Cardiac ventricle fibroblast (primary cell): ENCODE results near the gene APLNR. TPM values are rescaled to one million over a fixed set of nuclear protein-coding genes. Genes with fewer than 3 reads are reported as not detected.

ENCODE experiments used
- total RNA-seq: library from RNA; depleted of rRNA; stranded (reverse); fragments of >200 nt; gene quantifications from 2 replicates; pipeline ENCODE4 v1.2.3, GENCODE V29; 2015

Gene APLNR
- total RNA-seq, result 2.1 and 3.9 TPM in 2 replicates

GRCh38 chr11:57237204-57237681 is at the start of gene APLNR:
APLNR (minus strand) TSS chr11:57237250; CDS start chr11:57237004, 246 bp downstream.

Other genes starting within 250 kb of the APLNR start
- gene OR5AK2, start 248.3 kb downstream of the APLNR start, total RNA-seq, result not detected in 2 replicates
- not detected in 2 replicates for gene LRRC55, start 55.3 kb downstream of the APLNR start, total RNA-seq
- 85.4 and 94.9 TPM in 2 replicates for gene TNKS1BP1, start 87.7 kb upstream of the APLNR start, total RNA-seq
- 55.4 and 58.9 TPM in 2 replicates for gene SSRP1, start 98.6 kb upstream of the APLNR start, total RNA-seq
- gene P2RX3, start 101.1 kb upstream of the APLNR start, total RNA-seq, result not detected in 2 replicates
- gene PRG3, start 143.9 kb upstream of the APLNR start, total RNA-seq, result not detected in 2 replicates
- not detected in 2 replicates for gene PRG2, start 153.4 kb upstream of the APLNR start, total RNA-seq
- 29.9 and 39.3 TPM in 2 replicates for gene SLC43A3, start 189.9 kb upstream of the APLNR start, total RNA-seq
- gene RTN4RL2, start 223.3 kb upstream of the APLNR start, total RNA-seq, result 1.4 and 2.7 TPM in 2 replicates